ENCODE measurements around the gene C20orf96. TPM values are rescaled to one million over a fixed set of nuclear protein-coding genes. Genes with fewer than 3 reads are reported as not detected.

Gene C20orf96
- total RNA-seq, 1 donor from 2014 or later = 8.8 TPM

DNA sequence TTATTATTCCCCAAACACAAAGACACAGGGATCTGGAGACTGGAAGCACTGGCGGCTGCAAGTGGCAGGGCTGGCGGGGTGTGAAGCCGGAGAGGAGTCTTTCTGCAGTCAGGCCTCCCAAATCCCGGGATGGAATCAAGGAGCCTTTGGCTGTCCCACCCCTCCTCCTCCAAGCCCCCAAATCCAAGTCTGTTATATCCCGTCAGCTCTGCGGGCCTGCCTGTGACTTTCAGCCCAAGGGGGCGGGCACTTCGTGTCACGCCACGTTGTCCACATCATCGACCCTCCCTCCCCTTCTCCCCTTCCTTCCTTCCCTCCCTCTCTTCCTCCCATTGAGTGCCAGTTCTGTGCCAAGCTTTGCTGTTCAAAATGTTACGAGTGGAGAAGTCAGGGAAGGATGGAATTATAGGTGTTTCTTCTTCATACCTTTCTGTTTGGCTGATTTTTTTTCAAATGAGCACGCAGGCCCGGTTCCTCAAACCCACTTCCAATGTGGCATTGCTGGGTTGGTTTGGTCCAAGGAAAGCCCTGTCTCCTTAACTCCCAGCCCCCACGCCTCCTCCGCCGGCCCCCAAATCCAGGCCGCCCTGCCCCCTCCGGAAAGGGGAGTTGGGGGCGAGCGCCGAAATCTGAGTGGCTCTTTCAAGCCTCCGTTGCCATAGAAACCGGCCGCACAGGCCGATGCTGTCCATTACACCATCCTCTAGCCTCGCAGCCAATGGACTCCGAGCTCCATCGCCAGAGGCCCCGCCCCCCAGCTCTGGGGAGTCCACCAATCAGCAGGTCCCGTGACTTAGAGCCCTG, 19.5 kb upstream of the C20orf96 start:
- ATAC-seq = peak; percentile 99
- Histone ChIP-seq H3K4me1 (peaks cover 21% of the 10 kb centered on the region), H3K9me3 (no peaks in the 10 kb centered on the region), H3K27ac (peak overlapping the region; percentile 92), H3K4me3 (peak overlapping the region; percentile 60), H3K36me3 (no peaks in the 10 kb centered on the region), H3K27me3 (no peaks in the 10 kb centered on the region)
- DNase-seq = peak; percentile 98
- intact Hi-C loops (cut with DNase I) = no loop called here
- TF ChIP-seq, protein P1, sequence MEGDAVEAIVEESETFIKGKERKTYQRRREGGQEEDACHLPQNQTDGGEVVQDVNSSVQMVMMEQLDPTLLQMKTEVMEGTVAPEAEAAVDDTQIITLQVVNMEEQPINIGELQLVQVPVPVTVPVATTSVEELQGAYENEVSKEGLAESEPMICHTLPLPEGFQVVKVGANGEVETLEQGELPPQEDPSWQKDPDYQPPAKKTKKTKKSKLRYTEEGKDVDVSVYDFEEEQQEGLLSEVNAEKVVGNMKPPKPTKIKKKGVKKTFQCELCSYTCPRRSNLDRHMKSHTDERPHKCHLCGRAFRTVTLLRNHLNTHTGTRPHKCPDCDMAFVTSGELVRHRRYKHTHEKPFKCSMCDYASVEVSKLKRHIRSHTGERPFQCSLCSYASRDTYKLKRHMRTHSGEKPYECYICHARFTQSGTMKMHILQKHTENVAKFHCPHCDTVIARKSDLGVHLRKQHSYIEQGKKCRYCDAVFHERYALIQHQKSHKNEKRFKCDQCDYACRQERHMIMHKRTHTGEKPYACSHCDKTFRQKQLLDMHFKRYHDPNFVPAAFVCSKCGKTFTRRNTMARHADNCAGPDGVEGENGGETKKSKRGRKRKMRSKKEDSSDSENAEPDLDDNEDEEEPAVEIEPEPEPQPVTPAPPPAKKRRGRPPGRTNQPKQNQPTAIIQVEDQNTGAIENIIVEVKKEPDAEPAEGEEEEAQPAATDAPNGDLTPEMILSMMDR (IDR thresholded peaks at IDR 0.05) = no peak

DNA sequence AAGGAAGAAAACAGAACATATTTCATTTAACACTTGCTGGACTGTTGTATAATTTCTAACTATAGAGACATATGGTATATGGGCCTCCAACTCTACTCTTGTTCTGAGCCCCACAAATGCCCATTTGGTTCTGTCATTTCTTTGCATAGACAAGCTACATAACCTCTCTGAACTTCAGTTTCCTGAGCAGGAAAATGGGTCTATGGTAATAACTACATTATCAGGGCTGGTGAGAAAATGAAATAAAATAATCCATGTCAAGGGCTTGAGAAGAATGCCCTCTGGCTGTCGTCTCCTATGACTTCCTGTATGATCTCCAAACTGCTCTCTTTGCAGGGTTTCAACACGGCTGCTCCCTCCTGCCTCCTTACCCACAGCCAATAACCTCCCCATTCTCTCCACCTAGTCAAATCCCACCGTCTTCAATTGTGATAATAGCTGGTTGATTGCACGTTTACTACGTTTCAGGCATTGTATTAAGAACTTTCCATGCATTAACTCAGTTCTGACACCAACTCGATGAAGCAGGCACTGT, 18.8 kb upstream of the C20orf96 start:
- TF ChIP-seq, protein P1 (IDR thresholded peaks at IDR 0.05) = no peak
- peak overlapping the region; percentile 92 for H3K27ac ChIP-seq

DNA sequence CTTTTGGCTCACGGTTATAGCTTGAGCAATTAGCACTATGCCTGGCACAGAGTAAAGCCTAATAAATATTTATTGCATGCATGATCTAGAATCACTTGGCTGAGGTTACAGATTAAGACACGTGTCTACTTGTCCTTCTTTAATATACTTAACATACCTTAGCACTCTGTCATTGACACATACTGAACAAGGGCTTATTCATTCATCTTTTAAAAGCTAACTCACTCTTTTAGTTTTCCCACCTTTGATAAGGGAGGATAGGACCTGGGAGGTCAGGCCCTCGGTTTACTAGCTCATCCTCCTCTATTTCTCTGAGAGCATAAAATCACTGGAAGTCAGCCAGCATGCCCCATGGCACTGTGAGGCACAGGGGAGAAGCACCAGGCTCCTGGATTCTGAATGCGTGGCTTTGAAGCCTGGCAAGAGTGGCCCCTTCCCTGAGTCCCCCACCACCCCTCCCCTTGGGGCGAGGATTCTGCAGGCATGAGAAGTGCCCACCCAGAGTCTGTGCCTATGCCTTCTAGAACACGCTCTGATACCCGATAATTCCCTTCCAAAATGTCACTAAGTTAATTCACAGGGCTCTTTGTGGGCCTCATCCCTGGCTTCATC, 18.0 kb upstream of the C20orf96 start:
- intact Hi-C loops (cut with DNase I) = no loop called here
- no peak for DNase-seq
- peaks cover 21% of the 10 kb centered on the region for H3K4me1 ChIP-seq
- TF ChIP-seq, protein P1 (IDR thresholded peaks at IDR 0.05) = no peak
- no peak overlapping the region for H3K4me3 ChIP-seq
- no peak for ATAC-seq
- H3K27me3 ChIP-seq = no peaks in the 10 kb centered on the region
- H3K9me3 ChIP-seq = no peaks in the 10 kb centered on the region
- no peaks in the 10 kb centered on the region for H3K36me3 ChIP-seq
- H3K27ac ChIP-seq = no peak overlapping the region

More for the DNA sequence above, 18.8 kb upstream of the C20orf96 start:
- Histone ChIP-seq H3K36me3 (no peaks in the 10 kb centered on the region), H3K4me3 (peak overlapping the region; percentile 60), H3K9me3 (no peaks in the 10 kb centered on the region), H3K27me3 (no peaks in the 10 kb centered on the region), H3K4me1 (peaks cover 21% of the 10 kb centered on the region)
- ATAC-seq (peak; percentile 46), DNase-seq (no peak)
- intact Hi-C loops (cut with DNase I) = no loop called here

DNA sequence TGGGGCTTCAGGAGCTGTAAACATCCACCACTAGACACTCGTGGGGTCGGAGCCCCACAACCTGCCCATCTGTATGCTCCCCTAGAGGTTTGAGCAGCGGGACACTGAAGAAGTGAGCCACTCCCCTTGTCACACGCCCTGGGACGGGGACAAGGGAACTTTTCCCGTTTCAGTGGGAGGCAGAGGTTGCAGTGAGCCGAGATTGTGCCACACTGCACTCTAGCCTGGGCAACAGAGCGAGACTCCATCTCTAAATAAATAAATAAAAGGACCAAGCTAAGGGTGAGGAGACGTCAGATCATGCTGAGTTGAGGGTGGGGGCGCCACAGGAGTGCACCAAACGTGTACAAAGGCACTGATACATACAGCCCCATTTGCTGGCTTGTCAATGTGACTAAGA, 15.2 kb upstream of the C20orf96 start:
- intact Hi-C loops (cut with DNase I) = no loop called here
- DNase-seq = no peak
- ATAC-seq = no peak
- TF ChIP-seq, protein P1 (IDR thresholded peaks at IDR 0.05) = no peak
- H3K36me3 ChIP-seq = no peaks in the 10 kb centered on the region
- H3K9me3 ChIP-seq = no peaks in the 10 kb centered on the region
- H3K27ac ChIP-seq = no peak overlapping the region
- no peaks in the 10 kb centered on the region for H3K27me3 ChIP-seq
- peaks cover 24% of the 10 kb centered on the region for H3K4me1 ChIP-seq
- no peak overlapping the region for H3K4me3 ChIP-seq

DNA sequence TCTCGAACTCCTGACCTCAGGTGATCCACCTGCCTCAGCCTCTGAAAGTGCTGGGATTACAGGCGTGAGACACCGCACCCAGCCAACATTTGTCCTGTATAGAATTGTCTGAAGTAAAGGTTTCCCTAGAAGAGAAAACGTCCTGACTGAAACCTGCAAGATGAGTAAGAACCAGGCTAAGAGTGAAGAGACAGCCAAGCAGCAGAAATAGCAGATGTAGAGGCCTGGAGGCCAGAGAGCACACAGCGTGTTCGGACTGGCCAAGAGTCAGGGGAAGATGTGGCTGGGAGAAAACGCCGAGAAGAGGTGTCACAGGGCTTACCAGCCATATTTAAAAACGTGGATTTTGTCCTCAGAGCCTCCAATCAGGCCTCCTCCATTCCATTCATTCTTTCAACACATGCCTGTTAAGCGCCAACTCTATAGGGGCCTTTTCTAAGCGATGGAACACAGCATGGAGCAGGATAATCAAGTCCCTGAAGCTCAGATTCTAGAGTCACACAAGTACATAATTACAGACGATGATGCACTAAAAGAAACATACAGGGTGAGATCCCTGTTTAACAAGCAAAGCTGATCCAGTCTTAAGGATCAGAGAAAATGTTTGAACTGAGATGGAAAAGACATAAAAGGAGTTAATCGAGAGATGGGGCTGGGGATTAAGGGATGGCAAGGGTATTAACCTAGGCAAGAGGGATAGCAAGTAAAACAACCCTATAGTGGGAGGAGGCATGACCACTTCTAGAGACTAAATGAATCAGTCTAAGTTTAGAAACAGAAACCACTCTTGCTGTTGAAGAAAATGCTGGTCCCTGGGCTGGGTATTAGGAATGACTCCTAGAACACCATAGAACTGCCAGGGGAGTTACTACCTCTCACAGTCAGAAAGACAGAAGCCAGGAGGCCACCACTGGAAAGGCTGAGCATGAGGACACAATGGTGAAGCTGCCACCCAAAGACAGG, 11.6 kb upstream of the C20orf96 start:
- Histone ChIP-seq H3K4me3 (no peak overlapping the region), H3K9me3 (no peaks in the 10 kb centered on the region), H3K27ac (no peak overlapping the region), H3K27me3 (no peaks in the 10 kb centered on the region), H3K36me3 (no peaks in the 10 kb centered on the region), H3K4me1 (peaks cover 24% of the 10 kb centered on the region)
- ATAC-seq (no peak), DNase-seq (peak; percentile 17)
- TF ChIP-seq, protein P1 (IDR thresholded peaks at IDR 0.05) = no peak
- intact Hi-C loops (cut with DNase I) = no loop called here

Measured in upper lobe of right lung (tissue), 1 donor.